Inflammatory macrophage treated with lipopolysaccharide for 4 hours (primary cell): ENCODE measurements around the gene EPB41L2.
A peak's percentile ranks its signal among the peaks of the same experiment; 100 is the strongest.

Experiments
- DNase-seq: peaks from one replicate; pipeline ENCODE4 v3.0.0-alpha.2; 2020

Gene EPB41L2

DNA sequence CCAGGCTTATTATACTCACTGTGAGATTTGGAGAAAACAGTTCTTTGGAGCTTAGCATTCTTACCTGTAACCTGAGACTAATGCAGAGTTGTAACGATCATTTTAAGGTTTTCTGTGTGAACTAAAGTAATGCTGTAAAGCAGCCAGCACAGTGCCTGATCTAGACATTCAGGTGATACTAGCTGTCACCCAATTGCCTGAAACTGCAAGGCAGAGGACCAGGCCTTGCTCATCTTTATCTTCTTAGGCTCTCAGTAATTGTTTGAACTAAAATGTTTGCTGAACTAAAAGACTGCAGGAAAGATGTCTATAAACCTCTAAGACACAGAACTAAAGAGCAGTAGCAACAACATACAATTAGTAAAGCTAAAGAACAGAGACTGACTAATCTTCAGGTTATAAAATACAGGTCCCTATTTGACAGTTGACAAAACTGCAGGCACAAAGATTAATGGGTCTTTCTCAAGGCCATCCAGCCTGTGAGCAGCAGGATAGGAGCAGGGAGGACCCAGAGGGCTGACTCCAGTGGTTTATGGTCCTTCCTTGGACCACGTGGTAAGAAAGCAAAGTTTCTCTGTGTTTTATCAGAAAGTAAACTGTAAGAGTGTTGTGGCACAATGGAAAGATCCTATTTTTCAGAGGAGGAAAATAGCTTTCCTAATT lies 204.4 kb downstream of the EPB41L2 start:
- DNase-seq, result no peak

DNA sequence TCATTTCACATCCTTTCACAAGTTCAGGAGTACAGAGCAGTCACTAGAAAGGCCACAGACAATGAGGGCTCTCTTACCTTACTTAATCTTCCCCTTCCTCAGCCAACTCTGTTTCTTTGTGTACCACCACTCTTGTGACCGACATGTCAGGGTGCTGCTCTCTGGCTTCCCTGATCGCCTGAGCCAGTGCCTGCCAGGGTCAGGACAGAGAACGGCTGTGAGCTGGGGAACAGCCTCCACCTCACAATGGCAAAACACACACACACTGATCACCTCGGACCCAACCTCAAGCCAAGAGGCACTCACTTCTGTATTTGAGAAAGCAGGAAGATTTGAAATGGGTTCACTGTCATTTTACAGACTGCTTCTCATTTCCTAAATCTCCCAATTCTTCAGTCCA lies 205.0 kb downstream of the EPB41L2 start:
- DNase-seq, result no peak

DNA sequence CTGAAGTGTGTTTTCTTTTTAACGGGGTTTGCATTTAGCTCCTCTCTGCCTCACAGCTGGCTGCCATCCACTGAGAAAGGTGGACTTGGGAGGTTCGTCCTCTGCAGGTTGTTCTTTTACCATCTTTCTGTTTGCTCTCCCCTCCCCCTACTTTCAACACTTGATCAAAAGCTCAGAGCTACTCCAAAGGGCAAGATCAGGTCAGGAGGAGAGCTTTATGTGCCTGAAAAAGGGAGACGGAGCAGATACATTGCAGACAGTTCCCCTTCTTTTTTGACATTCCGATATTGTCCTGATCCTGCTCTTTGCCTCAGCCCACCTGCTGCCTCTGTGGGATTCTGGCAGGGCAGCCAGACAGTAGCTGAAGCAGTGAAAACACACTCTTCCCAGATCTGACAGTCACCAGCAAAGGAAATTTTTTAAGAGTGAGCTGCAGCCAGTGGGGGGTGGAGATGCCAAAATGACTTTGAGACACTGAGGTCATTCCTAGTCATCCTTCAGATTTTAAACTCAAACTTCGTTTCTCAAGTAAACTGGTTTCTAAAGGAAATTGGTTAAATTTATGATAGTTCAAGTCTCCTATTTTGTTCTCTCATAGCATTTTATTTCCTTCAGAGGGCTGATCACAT lies 209.4 kb downstream of the EPB41L2 start:
- no peak for DNase-seq

DNA sequence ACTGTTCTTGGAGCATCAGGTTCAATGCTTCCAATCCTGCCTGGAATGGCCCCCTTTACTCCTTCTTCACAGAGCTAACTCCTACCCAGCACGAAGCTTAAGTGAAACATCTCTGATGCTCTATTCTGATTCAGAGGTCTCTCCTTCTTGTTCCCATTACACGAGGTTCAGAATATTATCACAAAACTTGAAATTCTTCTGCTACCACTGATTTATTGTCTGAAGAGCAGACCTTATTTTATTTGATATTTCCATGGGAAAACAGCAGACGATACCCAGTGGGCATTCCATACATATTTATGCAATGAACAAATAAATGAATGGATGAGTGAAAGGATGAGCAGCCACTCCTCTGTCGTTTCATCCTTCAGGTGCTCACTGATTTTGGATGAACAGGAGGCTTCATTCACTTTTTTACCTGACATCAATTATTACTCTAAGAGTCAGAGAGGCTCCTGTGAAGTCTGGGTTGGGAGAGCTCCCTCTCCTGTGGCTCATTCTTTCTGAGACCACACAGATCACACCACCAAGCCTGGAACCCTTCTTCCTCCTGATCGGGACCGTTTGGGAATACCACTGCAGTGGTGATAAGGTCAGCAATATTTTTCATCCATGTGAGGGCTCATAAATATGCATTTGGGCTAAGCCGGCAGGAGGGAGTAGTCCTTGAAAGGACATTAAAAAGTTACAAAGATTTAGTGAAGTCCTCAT lies 210.0 kb downstream of the EPB41L2 start:
- DNase-seq, result no peak

DNA sequence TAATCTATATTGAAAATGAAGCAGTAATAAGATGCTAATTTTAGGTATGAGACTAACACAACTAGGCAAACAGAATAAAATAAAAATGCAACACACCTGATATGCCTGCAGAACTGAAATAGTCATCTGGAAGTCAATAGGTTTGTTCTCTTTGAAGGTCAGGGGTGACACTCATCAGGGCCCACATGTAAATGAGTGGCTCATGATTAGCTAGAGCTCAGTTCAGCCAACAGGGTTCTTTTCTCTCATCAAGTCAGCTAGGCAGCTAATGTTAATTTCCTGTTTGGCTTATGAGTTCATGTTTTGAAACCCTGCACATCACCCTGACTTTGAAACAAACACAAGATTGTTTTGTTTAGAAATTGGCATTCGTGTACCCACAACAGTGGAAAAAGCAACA lies 212.0 kb downstream of the EPB41L2 start:
- no peak for DNase-seq

DNA sequence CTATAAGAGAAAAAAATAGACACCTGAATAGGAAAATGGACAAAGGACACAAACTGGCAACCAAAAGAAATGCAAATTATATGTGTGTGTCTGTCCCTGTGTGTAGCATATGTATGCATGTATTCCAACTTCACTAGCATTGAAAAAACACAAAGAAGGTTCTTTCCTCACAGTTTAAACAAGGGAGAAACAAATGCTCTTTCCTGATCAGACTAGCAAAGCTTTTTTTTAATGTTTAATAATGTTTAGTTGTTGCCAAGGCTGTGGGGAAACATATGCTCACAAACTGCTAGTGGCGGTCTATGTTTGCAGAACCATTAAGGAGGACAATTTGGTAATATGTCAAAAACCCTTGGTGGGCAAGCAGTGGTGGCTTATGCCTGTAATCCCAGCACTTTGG lies 213.5 kb downstream of the EPB41L2 start:
- DNase-seq, result no peak

DNA sequence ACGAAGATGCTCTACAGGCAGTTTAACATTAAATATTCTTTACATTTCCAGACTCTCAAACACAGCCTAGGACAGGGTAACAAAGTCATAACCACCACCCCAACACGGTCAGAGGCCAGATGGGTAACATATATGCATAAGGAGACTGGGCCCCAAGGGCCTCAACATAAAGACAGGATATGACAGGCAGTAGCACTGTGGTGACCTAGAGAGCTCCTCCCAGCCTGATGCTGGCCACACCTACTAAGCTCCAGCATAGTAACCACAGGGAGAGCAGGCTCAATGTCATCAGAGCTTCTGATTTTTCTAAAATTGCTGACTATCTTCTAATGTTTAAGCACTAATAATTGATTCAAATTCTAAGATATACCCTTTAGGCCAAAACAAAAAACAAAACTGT lies 214.1 kb downstream of the EPB41L2 start:
- no peak for DNase-seq

DNA sequence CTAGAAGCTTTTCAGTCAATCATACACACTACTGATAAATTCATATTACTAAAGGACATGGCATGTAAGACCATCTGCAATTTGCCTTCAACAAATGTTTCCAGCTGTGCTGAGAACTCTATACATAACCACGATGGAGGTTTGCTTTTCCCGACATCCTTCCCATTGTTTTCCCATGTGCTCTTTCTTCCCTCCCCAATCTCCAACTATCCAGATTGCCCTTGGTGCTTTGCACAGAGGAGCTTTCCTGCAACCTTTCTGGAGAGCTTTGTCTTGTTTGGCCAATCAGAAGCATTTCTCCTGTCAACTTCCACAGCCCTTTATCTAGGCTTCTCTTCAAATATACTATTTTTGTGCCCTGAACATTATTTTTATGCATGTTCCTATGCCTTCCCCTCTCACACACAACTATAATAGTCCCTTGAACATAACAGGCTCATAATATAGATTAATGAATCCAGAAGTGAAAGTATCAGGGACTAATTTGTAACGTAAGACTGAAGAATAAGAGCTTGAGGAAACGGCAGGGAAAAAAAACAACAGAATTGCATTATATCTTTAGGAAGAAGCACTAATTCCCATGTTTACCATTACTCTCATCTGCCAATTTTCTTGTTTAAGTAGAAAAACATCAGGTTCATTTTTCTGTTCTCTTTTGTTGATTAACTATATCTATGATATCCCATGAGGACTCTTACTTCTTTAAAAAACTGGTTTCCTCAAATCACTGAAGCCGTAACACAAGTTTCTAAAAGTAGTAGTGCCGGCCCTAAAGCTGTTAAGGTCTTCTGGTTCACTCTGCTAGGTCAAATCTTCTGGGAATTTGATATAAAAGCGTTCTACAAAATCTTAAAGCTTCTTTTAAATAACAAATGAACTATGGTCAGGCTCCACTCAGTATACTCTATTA lies 215.8 kb downstream of the EPB41L2 start:
- DNase-seq, result no peak

DNA sequence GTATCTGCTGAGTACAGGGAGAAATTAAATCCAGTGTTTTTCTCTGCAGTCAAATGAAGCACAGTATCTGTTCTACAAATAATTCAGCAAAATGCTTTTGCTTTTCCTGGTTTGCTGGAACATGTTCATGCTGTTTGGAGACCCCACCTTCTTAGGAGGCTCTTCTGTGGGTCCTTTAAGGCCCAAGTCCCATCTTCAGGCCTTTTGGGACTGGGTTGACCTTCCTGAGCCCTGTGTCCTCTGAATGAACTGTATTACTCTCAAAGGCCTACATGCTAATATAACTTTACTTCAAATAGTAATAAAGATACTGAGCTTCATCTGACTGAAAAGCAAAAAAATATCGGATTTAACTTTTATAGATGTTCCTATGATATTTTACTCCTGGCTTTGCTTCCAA lies 216.5 kb downstream of the EPB41L2 start:
- no peak for DNase-seq

DNA sequence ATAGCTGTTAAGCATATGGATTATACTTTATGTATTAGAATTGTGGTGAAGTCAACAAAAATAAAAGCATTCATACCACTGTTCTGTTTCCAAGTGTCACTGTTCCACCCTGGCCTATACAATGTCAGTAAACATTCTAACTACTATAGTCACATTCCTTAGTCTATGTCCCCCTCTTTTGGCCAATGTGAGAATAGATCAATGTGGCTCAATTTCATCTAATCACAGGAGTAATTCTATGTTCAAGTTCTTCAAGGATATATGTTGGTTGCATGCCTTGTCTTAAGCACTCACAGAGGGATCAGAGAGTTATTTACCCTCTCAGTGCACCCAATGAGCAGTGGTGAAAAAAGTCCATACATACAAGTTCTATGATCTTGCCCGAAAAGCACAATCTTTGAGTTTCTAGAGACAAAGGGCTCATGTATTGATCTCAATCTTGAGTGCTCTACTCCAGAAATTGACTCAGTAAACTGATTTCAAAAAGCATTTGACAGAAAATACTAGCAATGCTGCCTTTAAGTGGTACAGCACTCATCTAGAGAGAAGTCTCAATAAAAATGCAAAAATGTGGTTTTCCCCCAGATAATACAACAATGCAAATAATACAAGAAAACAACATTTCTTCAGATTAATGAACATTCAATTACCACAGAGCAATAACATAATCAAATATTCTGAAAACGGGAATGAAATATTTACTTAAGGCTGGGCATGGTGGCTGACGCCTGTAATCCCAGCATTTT lies 219.3 kb downstream of the EPB41L2 start:
- DNase-seq, result peak; percentile 15

DNA sequence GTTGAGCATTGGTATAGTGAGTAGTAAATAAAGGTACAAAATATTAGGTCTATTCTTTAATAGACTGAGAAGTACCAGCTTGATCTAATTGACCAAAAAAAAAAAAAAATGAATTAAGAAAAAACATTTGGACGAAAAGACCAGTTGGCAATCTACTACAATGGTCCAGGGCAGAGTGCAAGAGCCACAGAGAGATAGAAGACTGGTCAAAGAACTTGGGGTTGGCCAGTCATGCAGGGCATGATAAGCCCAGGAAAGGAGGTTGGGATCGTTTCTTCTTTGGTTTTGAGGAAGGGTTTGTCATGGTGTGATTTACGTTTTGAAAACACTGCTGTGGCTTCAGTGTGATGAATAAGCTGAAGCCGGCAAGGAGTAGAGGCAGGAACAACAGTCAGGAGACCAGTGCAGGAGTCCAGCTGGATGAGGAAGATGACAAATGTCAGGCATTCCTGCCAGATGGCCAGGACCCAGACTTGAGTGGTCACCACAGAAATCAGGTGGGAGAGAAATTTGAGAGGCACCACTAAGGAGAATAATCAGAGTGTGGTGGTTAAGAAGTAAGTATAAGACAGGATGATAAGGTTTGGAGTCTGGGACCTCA lies 221.8 kb downstream of the EPB41L2 start:
- no peak for DNase-seq

DNA sequence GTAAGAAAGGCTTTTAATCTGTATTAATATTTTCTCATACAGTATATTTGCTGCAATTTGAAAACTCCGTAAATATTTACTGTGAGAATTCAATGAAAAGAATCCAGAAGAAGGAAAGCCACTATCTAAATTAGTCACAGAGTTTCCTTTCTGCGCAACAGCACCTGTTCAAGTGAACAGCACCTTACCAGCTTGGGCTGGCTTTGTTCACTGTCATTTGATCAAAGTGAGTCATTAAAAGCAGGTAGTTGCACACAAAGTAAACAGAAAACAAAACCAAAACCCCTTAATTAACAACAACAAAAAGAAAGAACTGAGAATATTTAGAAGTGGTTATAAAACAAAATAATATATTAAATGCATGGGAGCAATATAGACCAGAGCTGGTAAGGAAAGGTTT lies 223.0 kb downstream of the EPB41L2 start:
- no peak for DNase-seq

DNA sequence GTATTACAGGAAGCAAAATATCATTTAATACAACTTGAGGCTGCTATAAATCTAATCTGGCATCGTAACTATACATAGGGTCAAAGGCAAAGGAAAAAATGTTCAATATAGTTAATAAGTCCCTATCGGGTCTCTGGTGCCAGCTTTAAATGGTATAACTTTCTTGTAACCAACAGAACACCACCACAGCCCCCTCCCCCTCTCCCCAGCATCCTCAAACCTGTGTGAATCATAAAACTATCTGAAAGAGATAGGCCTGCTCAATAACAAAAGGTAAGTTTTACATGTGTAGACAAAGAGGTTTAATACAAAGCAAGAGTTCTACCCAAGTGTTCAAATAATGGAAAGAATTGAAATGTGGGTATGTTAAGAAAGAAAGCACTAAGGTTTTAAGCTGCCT lies 223.7 kb downstream of the EPB41L2 start:
- no peak for DNase-seq

DNA sequence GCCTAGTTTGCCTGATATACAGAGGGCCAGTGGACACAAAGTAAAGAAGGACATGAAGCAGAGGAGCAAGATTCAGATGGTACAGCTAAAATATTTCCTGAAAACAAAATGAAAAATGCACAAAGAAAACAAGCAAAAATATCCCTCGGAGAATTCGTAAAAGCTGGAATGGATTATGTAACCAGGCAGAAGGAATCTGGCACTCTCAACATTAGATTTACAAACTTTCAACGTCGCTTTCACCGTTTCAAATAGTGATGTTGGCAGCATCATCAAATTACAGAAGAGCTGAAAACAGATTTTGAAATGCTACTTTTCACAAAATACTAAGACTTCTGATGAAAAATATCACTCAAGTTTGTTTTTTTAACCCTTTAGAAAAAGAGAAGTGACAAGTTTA lies 224.1 kb downstream of the EPB41L2 start:
- DNase-seq, result no peak

DNA sequence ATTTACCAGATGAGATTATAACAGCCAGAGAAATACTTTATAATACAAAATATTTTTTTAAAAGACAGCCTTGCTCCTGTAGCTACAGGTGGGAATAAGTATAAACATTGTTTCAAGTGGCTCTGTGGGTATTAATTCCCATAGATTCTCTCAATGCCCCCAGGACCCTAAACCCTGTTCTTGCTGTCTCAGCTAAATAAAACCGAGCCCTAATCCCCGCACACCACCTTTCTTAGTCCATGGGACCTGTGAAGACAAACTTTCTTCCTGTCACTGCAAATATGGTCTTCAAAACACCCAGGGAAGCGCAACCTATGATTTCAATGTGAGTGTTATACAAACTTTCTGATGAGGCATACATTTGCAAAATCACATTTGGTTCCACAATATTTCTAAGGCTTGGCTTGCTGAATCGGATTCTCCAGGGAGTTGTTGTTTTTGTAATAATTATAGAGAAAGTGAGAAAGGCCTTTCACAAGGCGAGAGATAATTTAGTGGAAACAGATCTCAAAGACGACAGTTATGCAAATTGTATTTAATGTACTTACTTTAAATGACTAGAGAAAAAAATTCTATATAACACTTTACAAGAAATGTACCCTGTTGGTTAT lies 224.7 kb downstream of the EPB41L2 start:
- DNase-seq, result no peak

DNA sequence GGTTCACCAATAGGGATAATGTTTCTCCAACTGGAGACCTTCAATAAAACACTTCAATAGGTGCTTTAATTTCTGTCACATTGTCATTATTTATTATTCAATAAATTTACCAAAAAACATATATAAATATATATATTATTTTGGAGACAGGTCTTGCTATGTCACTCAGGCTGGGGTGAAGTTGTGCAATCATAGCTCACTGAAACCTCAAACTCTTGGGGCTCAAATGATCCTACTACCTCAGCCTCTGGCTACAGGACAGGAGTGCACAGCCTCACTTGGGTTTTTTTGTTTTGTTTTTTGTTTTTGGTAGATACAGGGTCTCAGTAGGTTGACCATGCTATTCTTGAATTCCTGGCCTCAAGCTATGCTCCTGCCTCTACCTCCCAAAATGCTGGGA lies 226.0 kb downstream of the EPB41L2 start:
- DNase-seq, result no peak

DNA sequence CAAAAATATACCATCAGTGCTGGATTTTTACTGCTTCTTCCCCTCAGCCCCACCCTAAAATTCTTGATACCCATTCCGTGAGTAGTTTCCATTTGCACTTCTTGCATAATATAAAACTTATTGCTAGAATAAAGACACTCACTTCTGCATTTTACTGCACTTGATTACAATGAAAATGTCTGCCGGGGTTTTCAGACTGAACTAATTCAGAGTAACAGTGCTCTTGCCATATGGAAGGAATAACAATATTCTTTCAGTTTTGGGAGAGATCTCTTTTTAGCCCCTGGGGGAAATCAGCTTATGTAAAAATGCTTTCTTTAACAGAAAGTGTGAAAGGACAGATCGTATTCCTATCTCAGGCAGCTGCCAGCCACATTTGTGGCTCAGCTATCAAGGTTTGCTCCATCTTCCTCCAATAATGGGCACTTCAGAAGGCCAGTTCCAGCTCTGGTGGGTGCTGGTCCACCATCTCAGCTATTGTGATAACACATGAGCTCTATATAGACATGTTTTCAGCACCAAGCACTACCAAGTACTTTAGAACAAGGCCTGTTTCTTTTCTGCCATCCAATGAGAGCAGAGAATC lies 226.9 kb downstream of the EPB41L2 start:
- DNase-seq, result peak; percentile 17

DNA sequence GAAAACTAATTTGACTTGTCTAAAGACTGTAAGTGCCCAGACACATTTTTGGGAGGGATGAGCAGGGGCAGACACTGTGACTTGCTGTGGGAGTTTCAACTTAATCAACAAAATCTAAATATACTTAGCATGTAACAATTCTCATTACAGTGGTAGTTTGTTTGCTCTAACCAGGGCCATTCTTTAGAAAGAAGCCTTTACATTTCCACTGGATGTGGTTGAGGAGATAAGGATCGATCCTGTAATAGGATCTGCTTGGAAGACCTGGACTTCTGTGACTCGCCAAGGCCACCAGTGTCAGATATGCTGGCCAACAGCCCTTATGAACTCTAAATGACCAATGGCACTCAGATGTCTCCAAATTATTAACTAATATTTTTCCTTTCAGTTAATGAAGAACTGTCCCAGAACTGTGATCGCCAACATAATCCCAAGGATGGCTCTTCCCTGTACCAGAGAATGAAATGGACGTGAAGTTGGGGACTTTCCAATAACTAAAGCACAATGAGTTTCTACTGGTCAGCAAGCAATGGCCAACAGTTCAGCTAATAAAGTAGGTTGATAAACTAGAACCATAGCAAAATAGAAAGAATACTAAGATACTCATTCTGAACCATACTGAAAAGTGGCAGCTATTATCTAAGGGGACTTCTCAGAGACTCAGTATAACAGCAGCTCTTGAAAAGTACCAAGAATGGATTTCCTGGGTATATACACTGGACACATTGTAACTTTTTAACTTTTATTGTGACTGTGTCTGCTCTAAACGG lies 228.4 kb downstream of the EPB41L2 start:
- DNase-seq, result no peak

DNA sequence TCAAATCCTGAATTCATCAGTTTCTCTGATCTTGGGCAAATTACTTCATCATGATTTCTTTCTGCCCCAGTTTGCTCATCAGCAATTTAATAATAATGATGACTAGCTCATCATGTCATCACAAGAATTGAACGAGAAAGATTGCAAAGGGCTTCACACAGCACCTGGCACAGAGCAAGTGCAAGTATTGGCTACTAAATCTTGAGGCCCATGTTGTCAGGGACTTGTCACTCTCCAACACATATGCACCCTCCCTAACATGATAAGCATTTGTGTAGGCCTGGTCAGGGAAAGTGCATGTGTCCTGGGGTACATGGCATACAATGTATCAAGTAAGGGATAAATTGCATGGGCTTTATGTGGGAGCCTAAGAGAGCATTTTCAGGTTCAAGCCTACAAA lies 229.5 kb downstream of the EPB41L2 start:
- no peak for DNase-seq

DNA sequence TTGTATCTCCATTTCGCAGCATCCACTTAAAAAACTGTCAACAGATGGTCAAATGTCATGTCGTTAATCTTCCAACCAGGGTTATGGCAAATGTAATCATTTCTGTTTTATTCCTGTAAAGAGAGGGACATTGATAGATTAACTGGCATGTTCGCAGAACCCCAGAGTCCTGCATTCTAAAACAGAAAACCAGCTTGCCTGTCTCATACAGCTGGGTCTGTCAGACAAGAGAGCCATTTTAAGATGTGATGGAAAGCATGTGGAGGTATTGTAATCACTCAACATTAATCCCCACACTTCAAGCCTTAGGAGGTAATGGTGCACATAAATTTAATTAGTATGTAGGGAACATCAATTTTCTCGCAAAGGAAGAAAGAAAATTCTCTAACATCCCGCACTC lies 231.4 kb downstream of the EPB41L2 start:
- no peak for DNase-seq
